GM21381 (cell line): ENCODE data around the gene C1orf232.

Experiments used
- ATAC-seq: cut with Tn5 transposase; IDR thresholded peaks from one replicate; pipeline ENCODE4 v1.9.1; 2021; ENCODE audit warnings: mild to moderate bottlenecking, moderate library complexity; ENCODE audit not compliant: unreplicated experiment

Gene C1orf232

GRCh38 chr1:26158271-26158907 lies 10.4 kb downstream of the C1orf232 start:
- no peak for ATAC-seq

- ATAC-seq, result no peak
Measured at GRCh38 chr1:26156285-26157038, 12.3 kb downstream of the C1orf232 start.

- ATAC-seq, result no peak
Measured at GRCh38 chr1:26155370-26156284, 13.1 kb downstream of the C1orf232 start.

- ATAC-seq, result no peak
Measured at GRCh38 chr1:26154750-26155149, 14.0 kb downstream of the C1orf232 start.

GRCh38 chr1:26153966-26154532 lies 14.7 kb downstream of the C1orf232 start:
- ATAC-seq, result no peak

GRCh38 chr1:26148887-26149286 lies 19.9 kb downstream of the C1orf232 start:
- no peak for ATAC-seq

- no peak for ATAC-seq
Measured at GRCh38 chr1:26145960-26146294, 22.8 kb downstream of the C1orf232 start.

- no peak for ATAC-seq
Measured at GRCh38 chr1:26145041-26145959, 23.5 kb downstream of the C1orf232 start.

GRCh38 chr1:26142159-26142558 lies 26.6 kb downstream of the C1orf232 start:
- ATAC-seq, result no peak

- no peak for ATAC-seq
Measured at GRCh38 chr1:26138974-26139558, 29.7 kb downstream of the C1orf232 start.

GRCh38 chr1:26134466-26134865 lies 34.3 kb downstream of the C1orf232 start:
- ATAC-seq, result no peak

- ATAC-seq, result no peak
Measured at GRCh38 chr1:26132834-26133167, 36.0 kb downstream of the C1orf232 start.

GRCh38 chr1:26132128-26132833 lies 36.5 kb downstream of the C1orf232 start:
- no peak for ATAC-seq

- ATAC-seq, result no peak
Measured at GRCh38 chr1:26130695-26131094, 38.1 kb downstream of the C1orf232 start.

GRCh38 chr1:26129778-26130177 lies 39.0 kb downstream of the C1orf232 start:
- ATAC-seq, result no peak

GRCh38 chr1:26127235-26128163 lies 41.3 kb downstream of the C1orf232 start:
- no peak for ATAC-seq

- ATAC-seq, result peak; percentile 89
Measured at GRCh38 chr1:26126321-26127084, 42.3 kb downstream of the C1orf232 start.

GRCh38 chr1:26125946-26126320 lies 42.8 kb downstream of the C1orf232 start:
- no peak for ATAC-seq
